Measurements from ENCODE around the gene HOXD8. TPM values are rescaled to one million over a fixed set of nuclear protein-coding genes. Genes with fewer than 3 reads are reported as not detected.

The HOXD8 gene
- total RNA-seq, 1 donor from 2014 or later, result 13.3 TPM

GRCh38 chr2:176157499-176158185 is 28.1 kb downstream of the HOXD8 start:
- no peak for DNase-seq (ENCODE audit: low spot score)

- DNase-seq (ENCODE audit: low spot score), result no peak
Measured at GRCh38 chr2:176158186-176158591, 28.7 kb downstream of the HOXD8 start.

- no peak for DNase-seq (ENCODE audit: low spot score)
Measured at GRCh38 chr2:176158855-176159662, 29.6 kb downstream of the HOXD8 start.

GRCh38 chr2:176159663-176160250 is 30.3 kb downstream of the HOXD8 start:
- no peak for DNase-seq (ENCODE audit: low spot score)

- DNase-seq (ENCODE audit: low spot score), result peak; percentile 77
Measured at GRCh38 chr2:176160251-176160985, 30.9 kb downstream of the HOXD8 start.

- DNase-seq (ENCODE audit: low spot score), result no peak
Measured at GRCh38 chr2:176160986-176161824, 31.7 kb downstream of the HOXD8 start.

GRCh38 chr2:176161825-176162626 is 32.5 kb downstream of the HOXD8 start:
- no peak for DNase-seq (ENCODE audit: low spot score)

- no peak for DNase-seq (ENCODE audit: low spot score)
Measured at GRCh38 chr2:176162911-176163671, 33.6 kb downstream of the HOXD8 start.

- DNase-seq (ENCODE audit: low spot score), result no peak
Measured at GRCh38 chr2:176163672-176164056, 34.2 kb downstream of the HOXD8 start.

GRCh38 chr2:176164201-176164600 is 34.7 kb downstream of the HOXD8 start:
- no peak for DNase-seq (ENCODE audit: low spot score)

GRCh38 chr2:176164611-176165369 is 35.3 kb downstream of the HOXD8 start:
- no peak for DNase-seq (ENCODE audit: low spot score)

- no peak for DNase-seq (ENCODE audit: low spot score)
Measured at GRCh38 chr2:176165370-176166050, 36.0 kb downstream of the HOXD8 start.

GRCh38 chr2:176166272-176166671 is 36.8 kb downstream of the HOXD8 start:
- DNase-seq (ENCODE audit: low spot score), result no peak

GRCh38 chr2:176167398-176167797 is 37.9 kb downstream of the HOXD8 start:
- DNase-seq (ENCODE audit: low spot score), result no peak

GRCh38 chr2:176169181-176169580 is 39.7 kb downstream of the HOXD8 start:
- DNase-seq (ENCODE audit: low spot score), result no peak

- DNase-seq (ENCODE audit: low spot score), result no peak
Measured at GRCh38 chr2:176169711-176170110, 40.2 kb downstream of the HOXD8 start.

- DNase-seq (ENCODE audit: low spot score), result no peak
Measured at GRCh38 chr2:176170602-176171305, 41.2 kb downstream of the HOXD8 start.

All from mesenteric fat pad (tissue), 1 donor.